Stimulated activated memory B cell treated with anti-CD40 and anti-IgM and Interleukin-4, amounts not matched to agents 10 μg/mL and 1 μg/mL and 100 μg/mL, for 72 hours (primary cell): ENCODE measurements around the gene FCER1G.
"Not testable (repeated sequence)": the region's sequence is repeated elsewhere in the genome, so short reads cannot be mapped to it uniquely, and the experiment has no call there.

Experiments used
- ATAC-seq: fragments of 150-1000 bp; cut with Tn5 transposase; 2 replicates; pipeline ENCODE4 v1.10.0; 2021
- H3K27ac Mint-ChIP-seq: one replicate; pipeline ENCODE4 v1.8.0; 2022; ENCODE audit warnings: mild to moderate bottlenecking, mixed read lengths
- H3K27me3 Mint-ChIP-seq: one replicate; pipeline ENCODE4 v1.8.0; 2022; ENCODE audit warnings: mixed read lengths
- H3K36me3 Mint-ChIP-seq: one replicate; pipeline ENCODE4 v1.8.0; 2022; ENCODE audit warnings: mixed read lengths
- H3K4me1 Mint-ChIP-seq: one replicate; pipeline ENCODE4 v1.8.0; 2022; ENCODE audit warnings: mixed read lengths
- H3K4me3 Mint-ChIP-seq: one replicate; pipeline ENCODE4 v1.8.0; 2022; ENCODE audit warnings: mild to moderate bottlenecking, moderate library complexity, mixed read lengths
- H3K9me3 Mint-ChIP-seq: one replicate; pipeline ENCODE4 v1.8.0; 2022; ENCODE audit warnings: mixed read lengths

Gene FCER1G

DNA sequence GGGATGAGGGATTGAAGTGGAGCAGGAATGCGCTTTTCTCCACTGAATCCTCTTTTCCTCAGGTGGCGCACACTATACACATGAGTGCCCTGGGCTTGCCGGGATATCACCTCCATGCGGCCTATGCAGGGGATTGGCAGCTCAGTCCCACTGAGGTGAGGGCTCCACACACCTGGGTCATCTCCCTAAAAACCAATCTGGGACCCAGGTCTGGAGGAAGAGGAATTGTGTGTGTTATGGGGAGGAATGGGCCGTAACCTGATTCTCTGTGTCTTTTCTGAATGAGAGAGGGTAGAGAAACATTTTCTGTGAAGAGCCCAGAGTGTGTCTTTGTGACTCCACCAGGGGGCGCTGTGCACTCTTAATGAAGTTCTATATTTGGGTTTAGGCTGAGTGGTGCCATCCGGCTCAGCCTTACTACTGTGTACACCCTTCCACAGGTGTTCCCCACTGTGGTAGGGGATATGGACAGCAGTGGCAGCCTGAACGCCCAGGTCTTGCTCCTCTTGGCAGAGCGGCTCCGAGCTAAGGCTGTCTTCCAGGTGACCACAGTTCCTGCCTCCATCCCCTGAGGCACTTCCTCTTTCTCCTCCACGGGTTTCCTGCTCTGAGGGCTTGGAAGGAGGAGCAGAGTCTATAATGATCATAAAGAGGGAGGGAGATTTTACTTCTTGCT, 12.2 kb downstream of the FCER1G start:
- peaks cover 30% of the 10 kb centered on the region for H3K4me1 Mint-ChIP-seq
- H3K27ac Mint-ChIP-seq = peak overlapping the region; percentile 93
- peaks cover 30% of the 10 kb centered on the region for H3K36me3 Mint-ChIP-seq
- H3K27me3 Mint-ChIP-seq = peaks cover 19% of the 10 kb centered on the region
- peak; percentile 53 for ATAC-seq
- H3K9me3 Mint-ChIP-seq = no peaks in the 10 kb centered on the region
- H3K4me3 Mint-ChIP-seq = peak overlapping the region; percentile 100

DNA sequence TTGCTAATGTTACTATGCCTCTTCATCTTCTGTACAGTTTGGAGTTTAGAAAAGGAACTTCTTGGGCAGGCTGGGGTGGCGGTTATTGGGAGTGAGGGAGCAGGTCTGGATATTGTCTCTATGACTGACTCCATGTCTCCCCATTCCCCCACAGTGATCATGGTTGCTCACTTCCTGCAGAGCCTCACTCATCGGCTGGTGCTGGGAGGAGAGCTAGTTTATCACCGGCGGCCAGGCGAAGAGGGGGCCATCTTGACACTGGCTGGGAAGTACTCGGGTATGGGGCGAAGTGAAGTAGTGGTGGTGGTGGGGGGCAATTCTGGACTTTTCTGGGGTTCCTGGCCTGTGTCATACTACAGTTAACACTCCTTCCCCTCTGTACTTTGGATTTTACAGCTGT, 12.9 kb downstream of the FCER1G start:
- no peak for ATAC-seq
- peak overlapping the region; percentile 12 for H3K4me3 Mint-ChIP-seq
- peaks cover 12% of the 10 kb centered on the region for H3K27me3 Mint-ChIP-seq
- H3K9me3 Mint-ChIP-seq = no peaks in the 10 kb centered on the region
- no peak overlapping the region for H3K27ac Mint-ChIP-seq
- H3K36me3 Mint-ChIP-seq = peaks cover 30% of the 10 kb centered on the region
- H3K4me1 Mint-ChIP-seq = peaks cover 30% of the 10 kb centered on the region

DNA sequence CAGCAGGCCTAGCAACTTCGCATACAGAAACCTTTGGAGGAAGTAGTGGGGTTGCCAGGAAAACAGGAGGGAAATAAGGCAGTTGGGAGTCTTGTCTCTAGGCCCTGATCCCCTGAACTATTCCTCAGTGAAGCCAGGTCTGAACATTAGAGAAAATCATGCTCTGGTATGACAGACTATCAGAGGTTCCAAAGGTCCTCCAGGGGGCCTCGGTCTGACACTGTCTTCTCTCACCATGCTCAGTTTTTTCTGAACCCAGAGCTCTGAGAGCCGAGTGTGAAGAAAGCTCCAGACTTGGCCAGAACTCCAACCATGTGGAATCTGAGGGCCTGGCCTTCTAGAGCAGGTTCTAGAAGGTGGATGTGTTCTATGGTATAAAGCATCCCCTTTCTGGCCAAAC, 14.8 kb downstream of the FCER1G start:
- Mint-ChIP-seq H3K27ac (no peak overlapping the region), H3K27me3 (no peaks in the 10 kb centered on the region), H3K4me1 (peaks cover 30% of the 10 kb centered on the region), H3K9me3 (no peaks in the 10 kb centered on the region), H3K36me3 (peaks cover 30% of the 10 kb centered on the region), H3K4me3 (no peak overlapping the region)
- no peak for ATAC-seq

DNA sequence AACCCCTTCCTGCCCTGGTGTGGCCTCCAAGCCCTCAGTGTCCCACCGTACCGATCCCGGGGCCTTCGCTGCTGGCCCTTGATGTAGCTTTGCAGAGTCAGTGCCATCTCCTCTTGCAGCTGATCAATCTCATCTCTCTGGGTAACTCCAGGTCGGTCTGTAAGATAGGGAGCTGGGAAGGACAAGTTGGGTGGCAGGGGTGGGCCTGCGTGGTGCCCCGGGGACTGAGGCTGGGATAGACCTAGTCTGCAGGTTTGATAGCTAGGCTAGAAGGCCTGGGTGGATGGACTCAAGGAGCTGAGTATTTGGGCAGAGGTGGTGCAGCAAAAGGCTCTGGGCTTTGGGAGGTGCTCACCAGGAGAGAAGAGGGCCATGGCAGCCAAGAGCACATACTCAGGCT, 15.7 kb downstream of the FCER1G start:
- no peaks in the 10 kb centered on the region for H3K27me3 Mint-ChIP-seq
- no peak overlapping the region for H3K27ac Mint-ChIP-seq
- H3K4me3 Mint-ChIP-seq = no peak overlapping the region
- H3K9me3 Mint-ChIP-seq = no peaks in the 10 kb centered on the region
- H3K36me3 Mint-ChIP-seq = peaks cover 30% of the 10 kb centered on the region
- peaks cover 23% of the 10 kb centered on the region for H3K4me1 Mint-ChIP-seq
- ATAC-seq = no peak

DNA sequence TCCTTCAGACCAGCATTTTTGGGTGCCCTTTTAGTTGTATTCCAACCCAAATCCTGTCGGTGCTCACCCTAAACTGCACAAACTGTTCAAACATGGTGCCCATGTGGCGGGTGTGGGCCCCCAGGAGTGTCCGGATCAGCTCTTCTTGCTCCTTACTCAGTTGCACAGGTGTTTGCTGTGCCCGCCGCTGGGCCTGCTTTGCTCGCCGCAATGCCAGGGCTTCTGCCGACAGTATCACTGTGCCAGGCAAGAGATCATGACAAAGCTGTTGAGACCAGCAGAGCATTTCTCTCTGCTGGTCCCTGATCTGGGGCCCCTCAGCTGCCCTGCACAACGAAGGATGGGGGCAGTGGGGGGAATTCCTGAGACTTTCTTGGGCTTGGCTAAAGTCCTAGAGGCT, 18.0 kb downstream of the FCER1G start:
- peaks cover 20% of the 10 kb centered on the region for H3K27me3 Mint-ChIP-seq
- no peak for ATAC-seq
- H3K36me3 Mint-ChIP-seq = peaks cover 26% of the 10 kb centered on the region
- no peaks in the 10 kb centered on the region for H3K4me1 Mint-ChIP-seq
- no peaks in the 10 kb centered on the region for H3K9me3 Mint-ChIP-seq
- H3K4me3 Mint-ChIP-seq = no peak overlapping the region
- H3K27ac Mint-ChIP-seq = no peak overlapping the region

DNA sequence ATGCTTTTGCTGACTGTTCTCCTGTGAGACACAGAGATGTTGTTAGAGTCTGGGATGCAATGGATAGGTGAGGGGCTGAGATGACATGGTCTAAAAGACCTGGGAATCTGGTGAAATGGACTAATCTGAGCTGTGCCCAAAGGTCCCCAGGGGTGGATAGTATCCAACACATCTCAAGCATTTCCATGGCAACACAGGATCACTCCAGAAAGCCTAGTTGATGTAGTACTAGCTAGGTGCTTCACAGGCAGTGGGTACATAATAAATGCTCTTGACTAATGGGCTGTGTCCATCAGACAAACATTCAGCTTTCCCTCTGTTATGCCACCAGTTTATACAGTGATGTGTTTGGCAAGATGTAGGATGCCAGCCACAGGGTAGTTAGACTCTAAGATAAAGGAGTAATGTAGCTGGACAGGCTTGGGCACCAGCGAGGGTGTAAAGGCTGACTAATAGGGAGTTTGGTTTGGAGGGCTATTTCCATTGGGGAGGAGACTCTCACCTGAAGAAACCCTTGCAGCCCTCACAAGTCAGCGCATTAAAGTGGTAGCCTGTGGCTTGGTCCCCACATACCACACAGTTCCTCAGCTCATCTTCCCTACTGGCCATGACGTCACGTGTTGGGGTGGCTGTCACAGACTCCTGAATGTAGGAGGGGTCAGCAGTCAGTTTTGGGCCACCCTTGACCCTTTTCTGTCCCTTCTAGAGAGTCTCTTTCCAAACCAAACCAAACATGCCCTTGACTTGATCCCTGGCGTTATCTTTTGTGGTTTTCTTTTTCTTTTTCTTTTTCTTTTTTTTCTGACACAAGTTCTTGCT, 21.1 kb downstream of the FCER1G start:
- no peak overlapping the region for H3K4me3 Mint-ChIP-seq
- H3K27ac Mint-ChIP-seq = no peak overlapping the region
- no peak for ATAC-seq
- peaks cover 40% of the 10 kb centered on the region for H3K27me3 Mint-ChIP-seq
- H3K36me3 Mint-ChIP-seq = no peaks in the 10 kb centered on the region
- no peaks in the 10 kb centered on the region for H3K4me1 Mint-ChIP-seq
- H3K9me3 Mint-ChIP-seq = no peaks in the 10 kb centered on the region

DNA sequence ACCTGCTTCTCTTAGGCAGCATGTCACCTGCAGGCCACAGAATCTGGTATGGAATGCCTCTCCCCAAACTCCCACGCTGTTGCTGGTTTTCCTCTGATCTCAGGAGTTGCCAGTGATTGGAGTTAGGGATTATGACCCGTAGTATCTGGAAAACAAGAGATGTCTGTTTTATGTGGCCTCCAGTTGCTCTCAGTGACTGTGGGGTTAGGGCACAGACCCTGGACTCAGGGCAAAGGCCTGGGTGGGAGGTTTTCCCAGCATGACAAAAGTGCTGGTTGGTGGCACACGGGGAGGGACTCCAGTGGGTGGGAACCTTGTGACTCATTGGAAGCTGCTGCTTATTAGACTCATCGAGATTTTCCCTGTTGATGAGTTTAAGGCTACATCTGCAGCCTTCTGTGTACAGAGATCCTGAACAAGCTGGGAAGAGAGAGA, 23.0 kb downstream of the FCER1G start, which contains the start of gene NR1I3:
Gene NR1I3 (minus strand): TSS at position 165 of the 435 bp plus-strand sequence. CDS start 1,638 bp downstream, outside the sequence.
- Mint-ChIP-seq H3K4me1 (peaks cover 7% of the 10 kb centered on the region), H3K9me3 (no peaks in the 10 kb centered on the region), H3K27me3 (peaks cover 40% of the 10 kb centered on the region), H3K36me3 (no peaks in the 10 kb centered on the region), H3K27ac (no peak within 1 kb of the TSS), H3K4me3 (no peak within 1 kb of the TSS)
- no peak for ATAC-seq

DNA sequence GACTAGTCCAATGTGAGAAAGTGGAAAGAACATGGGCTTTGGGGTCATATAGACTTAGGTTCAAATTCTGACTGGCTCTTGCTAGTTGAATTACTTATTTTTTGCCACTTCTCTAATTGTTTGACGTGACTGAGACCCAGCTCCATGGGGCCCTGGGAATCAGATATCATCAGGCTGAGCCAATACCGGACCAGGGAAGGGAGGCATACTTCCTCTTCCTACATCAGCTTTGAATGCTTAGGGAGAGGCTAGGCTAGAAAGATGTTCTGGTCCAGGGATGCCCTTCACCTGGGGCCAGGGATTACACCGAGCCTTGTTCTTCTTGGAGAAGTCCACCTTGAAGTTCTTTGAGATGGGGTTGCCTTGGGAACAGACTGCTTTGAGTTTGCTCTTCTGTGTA, 26.6 kb downstream of the FCER1G start:
- H3K4me3 Mint-ChIP-seq = no peak overlapping the region
- peaks cover 34% of the 10 kb centered on the region for H3K27me3 Mint-ChIP-seq
- H3K9me3 Mint-ChIP-seq = no peaks in the 10 kb centered on the region
- H3K4me1 Mint-ChIP-seq = peaks cover 7% of the 10 kb centered on the region
- H3K36me3 Mint-ChIP-seq = no peaks in the 10 kb centered on the region
- ATAC-seq = no peak
- H3K27ac Mint-ChIP-seq = no peak overlapping the region

DNA sequence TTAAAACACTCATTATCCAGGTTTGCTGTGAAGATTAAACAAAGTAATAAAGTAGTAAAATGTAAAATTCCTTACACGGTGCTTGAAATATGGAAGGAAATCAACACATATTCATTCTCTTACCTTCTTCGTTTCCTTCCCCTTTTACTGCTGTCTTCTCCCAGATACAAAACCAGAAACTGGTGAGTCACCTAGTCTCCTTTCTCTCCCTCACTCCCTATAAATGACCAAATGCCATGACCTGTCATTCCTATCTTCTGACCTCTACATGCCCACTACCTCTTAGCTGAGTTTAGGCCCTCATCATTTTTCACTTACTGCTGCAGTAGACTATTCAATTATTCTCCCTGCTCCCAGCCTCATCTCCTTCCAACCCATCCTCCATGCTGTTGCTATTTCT, 27.2 kb downstream of the FCER1G start:
- H3K4me1 Mint-ChIP-seq = peaks cover 7% of the 10 kb centered on the region
- no peak overlapping the region for H3K4me3 Mint-ChIP-seq
- H3K9me3 Mint-ChIP-seq = no peaks in the 10 kb centered on the region
- no peak overlapping the region for H3K27ac Mint-ChIP-seq
- no peaks in the 10 kb centered on the region for H3K36me3 Mint-ChIP-seq
- H3K27me3 Mint-ChIP-seq = peaks cover 27% of the 10 kb centered on the region
- ATAC-seq = no peak

DNA sequence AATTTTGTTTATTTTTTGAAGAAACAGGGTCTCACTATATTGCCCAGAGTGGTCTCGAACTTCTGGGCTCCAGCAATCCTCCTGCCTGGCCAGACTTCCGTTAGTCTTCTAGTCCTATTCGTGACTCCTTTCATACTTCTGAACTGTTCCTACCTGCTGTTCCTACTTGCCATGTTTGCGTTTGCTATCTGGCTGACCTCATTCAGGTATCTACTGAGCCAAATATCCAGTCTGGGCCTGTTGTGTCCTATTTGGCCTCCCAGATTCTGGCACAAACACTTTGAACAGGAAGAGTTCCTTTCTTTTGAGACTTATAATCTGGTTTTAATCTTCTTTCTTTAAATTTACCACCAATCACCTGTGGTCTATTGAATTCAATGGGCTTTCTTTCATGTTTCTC, 29.8 kb downstream of the FCER1G start:
- H3K36me3 Mint-ChIP-seq = no peaks in the 10 kb centered on the region

DNA sequence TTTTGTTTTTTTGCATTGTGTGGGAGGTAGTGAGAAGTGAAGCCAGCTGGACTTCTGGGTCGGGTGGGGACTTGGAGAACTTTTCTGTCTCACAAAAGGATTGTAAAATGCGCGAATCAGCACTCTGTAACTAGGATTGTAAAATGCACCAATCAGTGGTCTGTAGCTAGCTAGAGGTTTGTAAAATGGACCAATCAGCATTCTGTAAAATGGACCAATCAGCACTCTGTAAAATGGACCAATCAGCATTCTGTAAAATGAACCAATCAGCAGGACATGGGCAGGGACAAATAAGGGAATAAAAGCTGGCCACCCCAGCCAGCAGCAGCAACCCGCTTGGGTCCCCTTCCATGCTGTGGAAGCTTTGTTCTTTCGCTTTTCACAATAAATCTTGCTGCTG, 35.0 kb downstream of the FCER1G start:
- not testable (repeated sequence) for H3K27ac Mint-ChIP-seq, H3K4me1 Mint-ChIP-seq, H3K36me3 Mint-ChIP-seq, H3K9me3 Mint-ChIP-seq, H3K4me3 Mint-ChIP-seq, ATAC-seq
- peaks cover 13% of the 10 kb centered on the region for H3K27me3 Mint-ChIP-seq

More for the DNA sequence above, 29.8 kb downstream of the FCER1G start:
- ATAC-seq = no peak
- Mint-ChIP-seq H3K27ac (no peak overlapping the region), H3K9me3 (peaks cover 2% of the 10 kb centered on the region), H3K4me3 (no peak overlapping the region), H3K4me1 (peaks cover 7% of the 10 kb centered on the region), H3K27me3 (peaks cover 13% of the 10 kb centered on the region)

DNA sequence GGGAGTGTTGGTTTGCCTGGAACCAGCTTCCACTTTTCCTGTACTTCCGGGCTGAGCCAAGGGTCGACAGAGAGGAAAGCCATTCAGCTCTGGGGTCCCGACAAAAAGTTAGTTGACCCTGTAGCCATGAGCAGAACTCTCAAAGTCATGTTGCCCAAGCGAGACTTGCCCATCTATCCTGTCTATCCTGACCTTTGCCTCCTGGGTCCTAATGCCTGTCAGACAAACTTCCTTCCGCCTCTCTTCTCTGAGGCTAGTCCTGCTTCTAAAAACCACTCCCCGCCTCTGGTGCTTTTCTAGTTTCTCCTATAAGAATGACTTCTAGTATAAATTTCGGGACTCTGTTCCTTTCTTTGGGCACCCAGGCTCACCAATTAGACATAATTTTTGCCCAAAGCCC, 35.7 kb downstream of the FCER1G start:
- Mint-ChIP-seq H3K27ac (no peak overlapping the region), H3K4me1 (no peaks in the 10 kb centered on the region), H3K9me3 (peaks cover 7% of the 10 kb centered on the region), H3K36me3 (peaks cover 5% of the 10 kb centered on the region), H3K27me3 (peaks cover 13% of the 10 kb centered on the region), H3K4me3 (no peak overlapping the region)
- ATAC-seq = no peak

DNA sequence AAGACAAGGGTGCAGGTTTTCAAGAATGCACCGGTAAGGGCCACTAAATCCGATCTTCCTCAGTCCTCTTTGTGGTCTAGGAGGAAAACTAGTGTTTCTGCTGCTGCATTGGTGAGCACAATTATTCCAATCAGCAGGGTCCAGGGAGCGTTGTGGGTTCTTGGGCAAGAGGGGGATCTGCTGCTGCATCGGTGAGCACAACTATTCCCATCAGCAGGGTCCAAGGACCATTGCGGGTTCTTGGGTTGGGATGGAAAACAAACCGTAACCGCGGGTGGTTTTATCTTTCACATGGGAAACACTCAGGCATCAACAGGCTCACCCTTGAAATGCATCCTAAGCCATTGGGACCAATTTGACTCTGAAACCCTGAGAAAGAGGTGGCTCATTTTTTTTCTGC, 36.5 kb downstream of the FCER1G start:
- no peak overlapping the region for H3K4me3 Mint-ChIP-seq
- no peak overlapping the region for H3K27ac Mint-ChIP-seq
- peaks cover 6% of the 10 kb centered on the region for H3K36me3 Mint-ChIP-seq
- no peaks in the 10 kb centered on the region for H3K4me1 Mint-ChIP-seq
- H3K27me3 Mint-ChIP-seq = peaks cover 13% of the 10 kb centered on the region
- ATAC-seq = no peak
- H3K9me3 Mint-ChIP-seq = peaks cover 9% of the 10 kb centered on the region

DNA sequence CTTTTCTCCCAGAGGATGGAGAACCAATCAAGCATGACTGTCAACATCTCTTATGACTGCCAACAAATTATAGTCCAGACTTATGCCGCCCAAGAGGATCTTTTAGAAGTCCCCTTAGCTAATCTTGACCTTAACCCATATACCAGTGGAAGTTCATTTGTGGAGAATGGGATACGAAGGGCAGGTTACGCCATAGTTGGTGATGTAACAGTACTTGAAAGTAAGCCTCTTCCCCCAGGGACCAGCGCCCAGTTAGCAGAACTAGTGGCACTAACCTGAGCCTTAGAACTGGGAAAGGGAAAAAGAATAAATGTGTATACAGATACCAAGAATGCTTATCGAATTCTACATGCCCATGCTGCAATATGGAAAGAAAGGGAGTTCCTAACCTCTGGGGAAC, 40.2 kb downstream of the FCER1G start:
- H3K27me3 Mint-ChIP-seq = peaks cover 48% of the 10 kb centered on the region
- ATAC-seq, H3K4me3 Mint-ChIP-seq, H3K27ac Mint-ChIP-seq: not testable (repeated sequence)
- H3K4me1 Mint-ChIP-seq = peaks cover 20% of the 10 kb centered on the region
- peaks cover 21% of the 10 kb centered on the region for H3K9me3 Mint-ChIP-seq
- peaks cover 24% of the 10 kb centered on the region for H3K36me3 Mint-ChIP-seq

DNA sequence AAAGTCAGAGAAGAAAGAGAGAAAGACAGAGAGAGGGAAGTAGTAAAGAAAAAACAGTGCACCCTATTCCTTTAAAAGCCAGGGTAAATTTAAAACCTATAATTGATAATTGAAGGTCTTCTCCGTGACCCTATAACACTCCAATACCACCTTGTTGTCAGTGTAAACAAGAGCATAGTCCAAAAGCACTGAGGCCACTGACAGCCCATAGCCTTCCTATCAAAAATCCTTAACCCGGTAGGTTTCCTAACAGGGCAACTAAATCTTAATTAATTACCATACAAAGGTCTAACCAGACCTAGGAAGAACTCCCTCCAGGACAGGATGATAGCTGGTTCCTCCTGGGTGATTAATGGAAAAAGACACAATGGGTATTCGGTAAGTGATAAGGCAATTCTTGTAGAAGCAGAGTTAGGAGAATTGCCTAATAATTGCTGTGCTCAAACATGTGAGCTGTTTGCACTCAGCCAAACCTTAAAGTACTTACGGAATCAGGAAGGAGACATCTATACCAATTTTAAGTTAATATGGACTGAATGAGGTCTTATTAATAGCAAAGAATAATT, 40.9 kb downstream of the FCER1G start:
- peaks cover 24% of the 10 kb centered on the region for H3K36me3 Mint-ChIP-seq
- peaks cover 52% of the 10 kb centered on the region for H3K27me3 Mint-ChIP-seq
- not testable (repeated sequence) for ATAC-seq, H3K4me3 Mint-ChIP-seq, H3K27ac Mint-ChIP-seq
- peaks cover 28% of the 10 kb centered on the region for H3K4me1 Mint-ChIP-seq
- peaks cover 21% of the 10 kb centered on the region for H3K9me3 Mint-ChIP-seq
